IMR-90 (cell line): ENCODE measurements around the gene HACD2.

Source experiments
- MXI1 ChIP-seq: IDR thresholded peaks from 2 replicates; pipeline ENCODE4 v1.6.1; 2012; ENCODE audit warnings: low read depth, mild to moderate bottlenecking, low read length, moderate library complexity, borderline replicate concordance
- POLR2A ChIP-seq: IDR thresholded peaks from 2 replicates; pipeline ENCODE4 v1.6.1; 2012; ENCODE audit warnings: mild to moderate bottlenecking, low read depth, low read length
- RFX5 ChIP-seq: IDR thresholded peaks from 2 replicates; pipeline ENCODE4 v1.8.0; 2012; ENCODE audit warnings: low read depth, mild to moderate bottlenecking, low read length, moderate library complexity
- SMC3 ChIP-seq: fragments of 150-350 bp; IDR thresholded peaks from 2 replicates; pipeline ENCODE4 v1.6.1; 2016; ENCODE audit warnings: low read depth, mild to moderate bottlenecking, antibody characterized with exemption, low read length, moderate library complexity
- TF ChIP-seq, protein P1 (sequence below): conservative IDR thresholded peaks from 2 replicates; pipeline ENCODE4 v1.5.1; 2012; ENCODE audit warnings: mild to moderate bottlenecking, low read depth, low read length, improper control_type of control experiment
- TF ChIP-seq, protein P2 (sequence below): fragments of 150-350 bp; IDR thresholded peaks from 2 replicates; pipeline ENCODE4 v1.6.1; 2016; ENCODE audit warnings: low read depth, mild to moderate bottlenecking, low read length, moderate library complexity, borderline replicate concordance

DNA sequence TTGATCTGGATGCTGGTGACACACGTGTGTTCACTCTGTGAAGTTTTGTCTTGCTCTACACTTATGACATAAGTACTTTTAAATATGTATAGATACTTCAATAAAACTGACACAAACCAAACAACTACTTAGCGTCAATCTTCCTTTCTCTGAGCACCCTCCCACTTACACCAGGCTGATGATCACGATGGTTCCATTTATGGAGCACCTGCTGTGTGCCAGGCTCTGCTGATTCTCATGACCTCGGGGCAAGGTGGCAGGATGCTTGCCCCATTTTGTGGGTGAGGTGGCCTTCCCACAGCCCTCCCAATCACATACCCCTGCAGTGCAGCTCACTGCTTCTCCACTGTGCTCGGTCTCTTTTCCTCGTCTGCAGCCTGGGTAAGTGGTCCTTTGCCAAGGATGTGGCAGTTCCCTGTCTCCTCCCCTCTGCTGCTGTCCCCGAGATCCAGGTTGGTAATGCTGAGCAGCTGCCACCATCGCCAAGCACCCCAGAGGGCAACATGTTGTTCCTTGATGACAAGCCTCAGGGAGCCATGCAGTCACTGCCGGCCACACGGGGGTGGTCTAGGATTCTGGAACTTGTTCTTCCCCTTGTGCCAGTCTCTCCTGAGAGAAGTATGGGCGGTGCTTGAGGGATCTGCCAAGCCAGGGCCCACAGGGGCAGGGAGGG lies 115.4 kb downstream of the HACD2 start:
- no peak for TF ChIP-seq SMC3
- TF ChIP-seq RFX5: no peak
- TF ChIP-seq, protein P1, sequence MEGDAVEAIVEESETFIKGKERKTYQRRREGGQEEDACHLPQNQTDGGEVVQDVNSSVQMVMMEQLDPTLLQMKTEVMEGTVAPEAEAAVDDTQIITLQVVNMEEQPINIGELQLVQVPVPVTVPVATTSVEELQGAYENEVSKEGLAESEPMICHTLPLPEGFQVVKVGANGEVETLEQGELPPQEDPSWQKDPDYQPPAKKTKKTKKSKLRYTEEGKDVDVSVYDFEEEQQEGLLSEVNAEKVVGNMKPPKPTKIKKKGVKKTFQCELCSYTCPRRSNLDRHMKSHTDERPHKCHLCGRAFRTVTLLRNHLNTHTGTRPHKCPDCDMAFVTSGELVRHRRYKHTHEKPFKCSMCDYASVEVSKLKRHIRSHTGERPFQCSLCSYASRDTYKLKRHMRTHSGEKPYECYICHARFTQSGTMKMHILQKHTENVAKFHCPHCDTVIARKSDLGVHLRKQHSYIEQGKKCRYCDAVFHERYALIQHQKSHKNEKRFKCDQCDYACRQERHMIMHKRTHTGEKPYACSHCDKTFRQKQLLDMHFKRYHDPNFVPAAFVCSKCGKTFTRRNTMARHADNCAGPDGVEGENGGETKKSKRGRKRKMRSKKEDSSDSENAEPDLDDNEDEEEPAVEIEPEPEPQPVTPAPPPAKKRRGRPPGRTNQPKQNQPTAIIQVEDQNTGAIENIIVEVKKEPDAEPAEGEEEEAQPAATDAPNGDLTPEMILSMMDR: no peak
- no peak for TF ChIP-seq POLR2A
- TF ChIP-seq, protein P2, sequence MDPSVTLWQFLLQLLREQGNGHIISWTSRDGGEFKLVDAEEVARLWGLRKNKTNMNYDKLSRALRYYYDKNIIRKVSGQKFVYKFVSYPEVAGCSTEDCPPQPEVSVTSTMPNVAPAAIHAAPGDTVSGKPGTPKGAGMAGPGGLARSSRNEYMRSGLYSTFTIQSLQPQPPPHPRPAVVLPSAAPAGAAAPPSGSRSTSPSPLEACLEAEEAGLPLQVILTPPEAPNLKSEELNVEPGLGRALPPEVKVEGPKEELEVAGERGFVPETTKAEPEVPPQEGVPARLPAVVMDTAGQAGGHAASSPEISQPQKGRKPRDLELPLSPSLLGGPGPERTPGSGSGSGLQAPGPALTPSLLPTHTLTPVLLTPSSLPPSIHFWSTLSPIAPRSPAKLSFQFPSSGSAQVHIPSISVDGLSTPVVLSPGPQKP: no peak
- TF ChIP-seq MXI1: no peak
